ENCODE measurements around the gene ARHGEF17. TPM values are rescaled to one million over a fixed set of nuclear protein-coding genes. Genes with fewer than 3 reads are reported as not detected.

The ARHGEF17 gene
- total and polyA plus RNA-seq, 2 of the 13 experiments (the other 11 are each of a cell fraction or from before 2014, with no cell fraction given), result 10.7 to 28.8 TPM

- no peak for TF ChIP-seq AFF4 (CRISPR knock-in tag; IDR thresholded peaks at IDR 0.05)
- no peak for TF ChIP-seq ZSCAN5A (CRISPR knock-in tag; IDR thresholded peaks at IDR 0.05; ENCODE audit: borderline replicate concordance)
- TF ChIP-seq ZFP36L1 (CRISPR knock-in tag; IDR thresholded peaks at IDR 0.05), result no peak
- TF ChIP-seq, protein P1, sequence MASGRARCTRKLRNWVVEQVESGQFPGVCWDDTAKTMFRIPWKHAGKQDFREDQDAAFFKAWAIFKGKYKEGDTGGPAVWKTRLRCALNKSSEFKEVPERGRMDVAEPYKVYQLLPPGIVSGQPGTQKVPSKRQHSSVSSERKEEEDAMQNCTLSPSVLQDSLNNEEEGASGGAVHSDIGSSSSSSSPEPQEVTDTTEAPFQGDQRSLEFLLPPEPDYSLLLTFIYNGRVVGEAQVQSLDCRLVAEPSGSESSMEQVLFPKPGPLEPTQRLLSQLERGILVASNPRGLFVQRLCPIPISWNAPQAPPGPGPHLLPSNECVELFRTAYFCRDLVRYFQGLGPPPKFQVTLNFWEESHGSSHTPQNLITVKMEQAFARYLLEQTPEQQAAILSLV (CRISPR knock-in tag; IDR thresholded peaks at IDR 0.05; ENCODE audit: borderline replicate concordance), result no peak
- TF ChIP-seq TRIM24 (CRISPR knock-in tag; IDR thresholded peaks at IDR 0.05), result no peak
- peak; percentile 61; the same call in 1 of the 2 replicates for TF ChIP-seq ZNF773 (CRISPR knock-in tag; IDR thresholded peaks at IDR 0.05; ENCODE audit: borderline replicate concordance)
- no peak; the same call in 1 of the 2 replicates for TF ChIP-seq ZNF788 (CRISPR knock-in tag; IDR thresholded peaks at IDR 0.05; ENCODE audit: borderline replicate concordance)
- peak; percentile 53; the same call in 1 of the 2 replicates for TF ChIP-seq NFKB2 (CRISPR knock-in tag; IDR thresholded peaks at IDR 0.05; ENCODE audit: borderline replicate concordance)
- peak; percentile 76; the same call in 1 of the 2 replicates for TF ChIP-seq ZNF580 (CRISPR knock-in tag; IDR thresholded peaks at IDR 0.05; ENCODE audit: borderline replicate concordance, low read depth)
- 0 out of 2 replicates have a peak, but pooled peaks have one; percentile 12 for TF ChIP-seq ZNF564 (CRISPR knock-in tag; IDR thresholded peaks at IDR 0.05)
- peak; percentile 51; the same call in 1 of the 2 replicates for TF ChIP-seq ARID4A (CRISPR knock-in tag; IDR thresholded peaks at IDR 0.05; ENCODE audit: borderline replicate concordance)
- TF ChIP-seq ZNF891 (CRISPR knock-in tag; IDR thresholded peaks at IDR 0.05), result no peak; the same call in 1 of the 2 replicates
- TF ChIP-seq, protein P2, sequence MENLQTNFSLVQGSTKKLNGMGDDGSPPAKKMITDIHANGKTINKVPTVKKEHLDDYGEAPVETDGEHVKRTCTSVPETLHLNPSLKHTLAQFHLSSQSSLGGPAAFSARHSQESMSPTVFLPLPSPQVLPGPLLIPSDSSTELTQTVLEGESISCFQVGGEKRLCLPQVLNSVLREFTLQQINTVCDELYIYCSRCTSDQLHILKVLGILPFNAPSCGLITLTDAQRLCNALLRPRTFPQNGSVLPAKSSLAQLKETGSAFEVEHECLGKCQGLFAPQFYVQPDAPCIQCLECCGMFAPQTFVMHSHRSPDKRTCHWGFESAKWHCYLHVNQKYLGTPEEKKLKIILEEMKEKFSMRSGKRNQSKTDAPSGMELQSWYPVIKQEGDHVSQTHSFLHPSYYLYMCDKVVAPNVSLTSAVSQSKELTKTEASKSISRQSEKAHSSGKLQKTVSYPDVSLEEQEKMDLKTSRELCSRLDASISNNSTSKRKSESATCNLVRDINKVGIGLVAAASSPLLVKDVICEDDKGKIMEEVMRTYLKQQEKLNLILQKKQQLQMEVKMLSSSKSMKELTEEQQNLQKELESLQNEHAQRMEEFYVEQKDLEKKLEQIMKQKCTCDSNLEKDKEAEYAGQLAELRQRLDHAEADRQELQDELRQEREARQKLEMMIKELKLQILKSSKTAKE (CRISPR knock-in tag; IDR thresholded peaks at IDR 0.05; ENCODE audit: borderline replicate concordance), result peak; percentile 53; the same call in 1 of the 2 replicates
- no peak for TF ChIP-seq TBX3 (IDR thresholded peaks at IDR 0.05; ENCODE audit: borderline replicate concordance)
Observed at GRCh38 chr11:73307323-73308002, 613 bp upstream of the ARHGEF17 start (continued).

All from HepG2 (cell line).